Body of pancreas (tissue), 4 donors: ENCODE results near the gene IGFALS. TPM values are rescaled to one million over a fixed set of nuclear protein-coding genes. Genes with fewer than 3 reads are reported as not detected.
A peak's percentile ranks its signal among the peaks of the same experiment; 100 is the strongest.

ENCODE experiments used
- ATAC-seq: fragments of 150-250 bp; one replicate; pipeline ENCODE4 v1.9.1; 2016
- DNase-seq, 4 donors: peaks; one replicate each; pipeline ENCODE4 v3.0.0-alpha.2; 2019
- H3K27ac ChIP-seq, 4 donors: fragments of 200-600 bp; sonication (generic); 1 replicate in 3 of 4; 2 replicates in 1 of 4; pipeline versions ENCODE4 v1.5.1 to v1.6.1; 2016 to 2019; ENCODE audit warnings: mild to moderate bottlenecking in 1 of 4, mixed read lengths in 1 of 4, moderate library complexity in 1 of 4
- H3K27me3 ChIP-seq, 2 donors: fragments of 200-600 bp; sonication (generic); one replicate each; pipeline ENCODE4 v1.6.0; 2016; ENCODE audit warnings: mild to moderate bottlenecking in 1 of 2
- H3K36me3 ChIP-seq, 2 donors: fragments of 200-600 bp; sonication (generic); replicated peaks in 1 of 2; 2 replicates each; pipeline ENCODE4 v1.5.1; 2016; ENCODE audit warnings: low read depth in 2 of 2; ENCODE audit not compliant: insufficient read depth in 1 of 2
- H3K4me1 ChIP-seq: fragments of 200-600 bp; sonication (generic); one replicate; pipeline ENCODE4 v1.6.0; 2016
- H3K4me3 ChIP-seq, 2 donors: fragments of 200-600 bp; sonication (generic); 1 replicate in 1 of 2; 2 replicates in 1 of 2; pipeline ENCODE4 v1.5.1; 2016 to 2019
- H3K9me3 ChIP-seq, 3 donors: fragments of 200-600 bp; sonication (generic); 1 replicate in 2 of 3; 2 replicates in 1 of 3; pipeline ENCODE4 v1.5.1; 2016
- POLR2A ChIP-seq, 3 donors: fragments of 450-650 bp; IDR thresholded peaks; one replicate each; pipeline ENCODE4 v1.6.1; 2016; ENCODE audit warnings: antibody characterized with exemption in 3 of 3, mild to moderate bottlenecking in 2 of 3
- WGBS, 2 donors: methylation state at CpG; one replicate each; pipeline ENCODE4 v1.1.5; 2017; 5-methylcytosine and 5-hydroxymethylcytosine counted together
- intact Hi-C: fragments of 100-400 bp; cut with DNase I; formaldehyde crosslinking; loops from one replicate; pipeline ENCODE4 v1.15.1; 2023
- total RNA-seq, 2 donors: library from RNA; depleted of rRNA; stranded (reverse); fragments of >200 nt; gene quantifications; one replicate each; pipeline ENCODE4 v1.1.0, GENCODE V29; 2016
- TF ChIP-seq, protein P1 (sequence below), 7 experiments: fragments of 450-650 bp in 4 of 7; fragments of 200-600 bp in 3 of 7; sonication (generic) in 3 of 7; IDR thresholded peaks; one replicate each; pipeline ENCODE4 v1.5.1; 2016 to 2019; ENCODE audit warnings: antibody characterized with exemption in 7 of 7

Gene IGFALS
- 1 to 10 TPM; 5.2 to 9.2 TPM for total RNA-seq

DNA sequence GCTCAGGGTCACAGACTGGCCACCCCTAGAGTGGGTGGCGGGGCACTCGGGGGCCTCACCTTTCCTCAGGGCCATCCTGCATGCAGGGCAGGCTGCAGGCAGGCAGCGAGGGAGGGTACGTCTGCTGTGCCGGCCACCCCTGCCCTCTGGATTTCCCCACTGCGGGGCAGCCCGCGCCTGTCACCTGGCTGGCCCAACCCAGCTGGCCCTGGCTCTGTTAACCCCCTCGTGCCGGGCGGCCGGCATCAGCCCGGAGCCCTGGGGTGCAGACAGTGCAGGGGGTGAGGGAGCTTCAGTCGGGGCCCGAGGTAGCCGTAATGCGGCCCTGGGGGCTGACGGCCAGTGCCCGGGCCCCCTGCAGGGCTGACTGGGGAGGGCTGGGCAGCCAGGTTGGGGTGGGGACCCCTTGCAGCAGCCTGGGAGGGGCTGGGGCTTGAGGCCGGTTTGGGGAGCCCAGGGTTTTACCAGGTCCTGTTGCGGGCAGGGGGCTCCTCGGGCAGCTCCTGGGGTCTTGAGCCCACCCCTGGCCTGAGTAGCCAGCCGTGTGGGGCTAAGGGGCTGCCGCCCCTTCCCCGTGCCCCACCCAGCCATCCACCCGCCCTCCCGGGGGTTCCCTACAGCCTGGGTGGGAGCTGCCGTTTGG is at the start of gene IGFALS:
IGFALS (minus strand) TSS at position 128 of the 643 bp plus-strand sequence; CDS start at position 75, 53 bp downstream.
- H3K4me1 ChIP-seq, result peaks cover 27% of the 10 kb centered on the region
- DNase-seq, result peak; percentile 55 to 64 (median 60)
- intact Hi-C loops, result no loop called here
- peak within 1 kb of the TSS; percentile 47 to 83 (median 72) for H3K27ac ChIP-seq
- no peaks in the 10 kb centered on the region for H3K27me3 ChIP-seq
- H3K4me3 ChIP-seq, result no peak within 1 kb of the TSS
- H3K36me3 ChIP-seq, result no peaks in the 10 kb centered on the region
- TF ChIP-seq, protein P1, sequence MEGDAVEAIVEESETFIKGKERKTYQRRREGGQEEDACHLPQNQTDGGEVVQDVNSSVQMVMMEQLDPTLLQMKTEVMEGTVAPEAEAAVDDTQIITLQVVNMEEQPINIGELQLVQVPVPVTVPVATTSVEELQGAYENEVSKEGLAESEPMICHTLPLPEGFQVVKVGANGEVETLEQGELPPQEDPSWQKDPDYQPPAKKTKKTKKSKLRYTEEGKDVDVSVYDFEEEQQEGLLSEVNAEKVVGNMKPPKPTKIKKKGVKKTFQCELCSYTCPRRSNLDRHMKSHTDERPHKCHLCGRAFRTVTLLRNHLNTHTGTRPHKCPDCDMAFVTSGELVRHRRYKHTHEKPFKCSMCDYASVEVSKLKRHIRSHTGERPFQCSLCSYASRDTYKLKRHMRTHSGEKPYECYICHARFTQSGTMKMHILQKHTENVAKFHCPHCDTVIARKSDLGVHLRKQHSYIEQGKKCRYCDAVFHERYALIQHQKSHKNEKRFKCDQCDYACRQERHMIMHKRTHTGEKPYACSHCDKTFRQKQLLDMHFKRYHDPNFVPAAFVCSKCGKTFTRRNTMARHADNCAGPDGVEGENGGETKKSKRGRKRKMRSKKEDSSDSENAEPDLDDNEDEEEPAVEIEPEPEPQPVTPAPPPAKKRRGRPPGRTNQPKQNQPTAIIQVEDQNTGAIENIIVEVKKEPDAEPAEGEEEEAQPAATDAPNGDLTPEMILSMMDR (IDR thresholded peaks at IDR 0.05), result no peak
- TF ChIP-seq POLR2A (IDR thresholded peaks at IDR 0.05), result peak in 1 of 3 donors; percentile 4
- 18% methylated on average over 28 of the region's 28 CpGs; no CpG with 5 or more reads in 1 of the 2 donors for WGBS, 2 donors
- peak; percentile 68 for ATAC-seq
- H3K9me3 ChIP-seq, result no peaks in the 10 kb centered on the region

DNA sequence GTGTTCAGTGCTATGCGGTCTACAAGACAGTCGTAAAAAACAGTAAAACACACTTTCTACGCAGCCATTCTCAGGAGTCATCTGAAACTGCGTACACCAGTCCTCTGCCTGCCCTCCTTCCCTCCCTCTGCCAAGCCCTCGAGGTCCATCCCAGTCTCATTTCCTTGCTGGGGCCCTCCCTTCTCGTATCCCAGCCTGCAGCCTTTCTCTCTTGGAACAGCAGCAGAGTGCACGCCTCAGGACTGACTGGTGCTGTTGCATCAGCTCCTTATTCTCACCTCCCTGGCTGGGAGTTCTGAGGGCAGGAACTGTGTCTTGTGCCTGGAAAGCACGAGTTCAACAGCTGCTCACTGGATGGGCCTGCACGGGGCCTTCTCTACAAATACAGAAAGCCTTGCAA is 46.0 kb upstream of the IGFALS start:
- intact Hi-C loops, result no loop called here
- H3K9me3 ChIP-seq, result no peaks in the 10 kb centered on the region

DNA sequence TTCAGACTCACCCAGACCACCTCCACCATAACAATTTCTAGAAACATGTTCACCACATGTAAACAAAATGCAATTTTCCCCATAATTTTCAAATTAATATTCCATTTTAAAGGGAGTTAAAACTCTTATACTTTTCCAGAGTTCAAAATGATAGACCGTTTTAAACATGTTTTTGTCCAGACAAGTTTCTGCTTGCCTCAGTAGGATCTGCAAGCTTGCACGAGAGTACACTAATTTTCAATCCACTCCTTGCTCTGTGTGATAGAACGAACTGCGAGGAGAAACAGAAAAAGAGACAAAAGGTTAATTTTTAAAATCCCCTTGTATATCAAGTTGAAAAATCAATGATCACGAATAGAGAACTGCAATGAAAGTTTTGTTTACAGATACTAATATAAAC is 40.6 kb upstream of the IGFALS start:
- no peak for TF ChIP-seq POLR2A (IDR thresholded peaks at IDR 0.05)
- TF ChIP-seq, protein P1 (IDR thresholded peaks at IDR 0.05), result no peak
- no peak for ATAC-seq
- 56 to 61% methylated on average over 5 of the region's 5 CpGs for WGBS, 2 donors
- no peak for DNase-seq
- Histone ChIP-seq H3K27ac (no peak overlapping the region), H3K27me3 (no peaks in the 10 kb centered on the region), H3K4me3 (no peak overlapping the region), H3K9me3 (no peaks in the 10 kb centered on the region), H3K36me3 (no peaks in the 10 kb centered on the region), H3K4me1 (peaks cover 30% of the 10 kb centered on the region)
- intact Hi-C loops, result no loop called here

More for the DNA sequence above, 46.0 kb upstream of the IGFALS start:
- Histone ChIP-seq H3K27ac (no peak overlapping the region), H3K36me3 (no peaks in the 10 kb centered on the region), H3K27me3 (no peaks in the 10 kb centered on the region), H3K4me1 (no peaks in the 10 kb centered on the region), H3K4me3 (no peak overlapping the region)
- no peak for DNase-seq
- no peak for ATAC-seq
- TF ChIP-seq POLR2A (IDR thresholded peaks at IDR 0.05), result no peak
- TF ChIP-seq, protein P1 (IDR thresholded peaks at IDR 0.05), result no peak
- WGBS, 2 donors, result 73 to 75% methylated on average over 9 of the region's 9 CpGs

DNA sequence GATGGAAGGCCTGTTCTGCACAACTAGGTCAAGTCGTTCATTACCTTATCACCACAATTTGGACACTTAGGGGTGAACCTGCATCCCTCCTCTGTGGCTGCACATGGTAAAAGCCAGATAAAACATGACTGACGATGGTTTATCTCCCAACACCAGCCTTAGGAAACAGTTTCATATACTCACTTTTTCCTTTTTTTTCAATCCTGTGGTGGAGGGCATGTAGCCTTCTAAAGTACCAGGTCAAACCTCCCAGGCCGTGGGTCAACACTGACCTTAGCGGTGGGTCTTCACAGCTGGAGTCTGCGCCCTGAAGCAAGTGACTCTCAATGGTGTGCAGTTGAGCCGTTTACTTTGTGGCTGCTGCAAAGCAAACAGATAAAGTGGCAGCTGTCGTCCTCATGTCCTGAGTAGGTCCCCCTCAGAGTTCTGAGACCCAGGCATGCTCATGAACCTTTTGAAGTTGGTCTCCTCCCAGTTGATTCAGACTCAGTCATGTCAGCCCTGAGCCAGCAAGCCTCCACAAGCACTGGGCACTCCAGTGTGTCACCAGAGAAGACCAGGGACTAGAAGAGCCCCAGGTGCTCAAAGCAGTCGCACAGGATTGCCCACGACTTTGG is 39.4 kb upstream of the IGFALS start:
- ATAC-seq, result no peak
- intact Hi-C loops, result no loop called here
- no peak for DNase-seq

More for the DNA sequence above, 39.4 kb upstream of the IGFALS start:
- WGBS, 2 donors, result 68 to 74% methylated on average over 8 to 9 of the region's 9 CpGs
- Histone ChIP-seq H3K36me3 (no peaks in the 10 kb centered on the region), H3K27me3 (no peaks in the 10 kb centered on the region), H3K4me1 (peaks cover 41% of the 10 kb centered on the region), H3K4me3 (no peak overlapping the region), H3K9me3 (no peaks in the 10 kb centered on the region), H3K27ac (no peak overlapping the region)
- TF ChIP-seq POLR2A (IDR thresholded peaks at IDR 0.05), result no peak
- TF ChIP-seq, protein P1 (IDR thresholded peaks at IDR 0.05), result no peak
